ENCODE data around the gene KICS2.

The KICS2 gene

GRCh38 chr12:64181430-64182291, 40.4 kb downstream of the KICS2 start:
- TF ChIP-seq CTCF (IDR thresholded peaks at IDR 0.05; ENCODE audit: low read depth, low read length) (peak; percentile 48), POLR2A (IDR thresholded peaks at IDR 0.05; ENCODE audit: extremely low read depth, insufficient read length) (no peak)
- no peak overlapping the region for H3K4me3 ChIP-seq (ENCODE audit: low read depth, low read length)
- DNase-seq (ENCODE audit: low read depth): peak; percentile 30

- H3K4me3 ChIP-seq (ENCODE audit: low read depth, low read length): no peak overlapping the region
- DNase-seq (ENCODE audit: low read depth): no peak
- TF ChIP-seq MYC (IDR thresholded peaks at IDR 0.05; ENCODE audit: low read depth, low read length) (no peak), CTCF (IDR thresholded peaks at IDR 0.05; ENCODE audit: low read depth, low read length) (no peak), MAX (IDR thresholded peaks at IDR 0.05; ENCODE audit: low read depth, low read length) (no peak), POLR2A (IDR thresholded peaks at IDR 0.05; ENCODE audit: extremely low read depth, insufficient read length) (no peak)
These were observed 41.1 kb downstream of the KICS2 start for GRCh38 chr12:64180951-64181350.

- no peak for TF ChIP-seq POLR2A (IDR thresholded peaks at IDR 0.05; ENCODE audit: extremely low read depth, insufficient read length)
- no peak for TF ChIP-seq CTCF (IDR thresholded peaks at IDR 0.05; ENCODE audit: low read depth, low read length)
- no peak for TF ChIP-seq MYC (IDR thresholded peaks at IDR 0.05; ENCODE audit: low read depth, low read length)
- no peak for TF ChIP-seq MAX (IDR thresholded peaks at IDR 0.05; ENCODE audit: low read depth, low read length)
- no peak overlapping the region for H3K4me3 ChIP-seq (ENCODE audit: low read depth, low read length)
These were observed 44.0 kb downstream of the KICS2 start for GRCh38 chr12:64178122-64178521.

GRCh38 chr12:64177001-64177400, 45.1 kb downstream of the KICS2 start:
- TF ChIP-seq MAX (IDR thresholded peaks at IDR 0.05; ENCODE audit: low read depth, low read length): no peak
- no peak for TF ChIP-seq POLR2A (IDR thresholded peaks at IDR 0.05; ENCODE audit: extremely low read depth, insufficient read length)
- no peak for TF ChIP-seq MYC (IDR thresholded peaks at IDR 0.05; ENCODE audit: low read depth, low read length)
- TF ChIP-seq CTCF (IDR thresholded peaks at IDR 0.05; ENCODE audit: low read depth, low read length): no peak
- H3K4me3 ChIP-seq (ENCODE audit: low read depth, low read length): no peak overlapping the region
- no peak for DNase-seq (ENCODE audit: low read depth)

More at GRCh38 chr12:64178122-64178521, 44.0 kb downstream of the KICS2 start:
- DNase-seq (ENCODE audit: low read depth): no peak

GRCh38 chr12:64175254-64175945, 46.7 kb downstream of the KICS2 start:
- DNase-seq (ENCODE audit: low read depth): peak; percentile 33
- H3K4me3 ChIP-seq (ENCODE audit: low read depth, low read length): no peak overlapping the region
- no peak for TF ChIP-seq CTCF (IDR thresholded peaks at IDR 0.05; ENCODE audit: low read depth, low read length)
- TF ChIP-seq MAX (IDR thresholded peaks at IDR 0.05; ENCODE audit: low read depth, low read length): no peak
- TF ChIP-seq POLR2A (IDR thresholded peaks at IDR 0.05; ENCODE audit: extremely low read depth, insufficient read length): no peak
- TF ChIP-seq MYC (IDR thresholded peaks at IDR 0.05; ENCODE audit: low read depth, low read length): no peak

Data from NB4 (cell line).